SK-N-SH (cell line): Measurements from ENCODE around the gene LRP6.

ENCODE experiments used
- CTCF ChIP-seq: fragments of 200-600 bp; sonication (generic); IDR thresholded peaks from 2 replicates; pipeline ENCODE4 v1.6.1; 2017; ENCODE audit warnings: antibody characterized with exemption, mild to moderate bottlenecking, moderate library complexity
- EZH2phosphoT487 ChIP-seq: fragments of 200-600 bp; sonication (generic); IDR thresholded peaks from 2 replicates; pipeline ENCODE4 v1.6.1; 2017; ENCODE audit warnings: low read depth, mixed run types, mild to moderate bottlenecking, antibody characterized with exemption, moderate library complexity, borderline replicate concordance
- FOXM1 ChIP-seq: IDR thresholded peaks from 2 replicates; pipeline ENCODE4 v1.4.0; 2012; ENCODE audit warnings: low read depth, mild to moderate bottlenecking
- MEF2A ChIP-seq: IDR thresholded peaks from 2 replicates; pipeline ENCODE4 v1.4.0; 2012; ENCODE audit warnings: low read depth, borderline replicate concordance
- RFX5 ChIP-seq: IDR thresholded peaks from 2 replicates; pipeline ENCODE4 v1.6.1; 2012; ENCODE audit warnings: mild to moderate bottlenecking, improper control_type of control experiment, low read length

GRCh38 chr12:12275874-12276273 lies 9.0 kb upstream of the LRP6 start:
- TF ChIP-seq CTCF (no peak), EZH2phosphoT487 (no peak), RFX5 (no peak), FOXM1 (no peak), MEF2A (no peak)
